ENCODE results near the gene REC114. TPM values are rescaled to one million over a fixed set of nuclear protein-coding genes. Genes with fewer than 3 reads are reported as not detected.

The REC114 gene, protein sequence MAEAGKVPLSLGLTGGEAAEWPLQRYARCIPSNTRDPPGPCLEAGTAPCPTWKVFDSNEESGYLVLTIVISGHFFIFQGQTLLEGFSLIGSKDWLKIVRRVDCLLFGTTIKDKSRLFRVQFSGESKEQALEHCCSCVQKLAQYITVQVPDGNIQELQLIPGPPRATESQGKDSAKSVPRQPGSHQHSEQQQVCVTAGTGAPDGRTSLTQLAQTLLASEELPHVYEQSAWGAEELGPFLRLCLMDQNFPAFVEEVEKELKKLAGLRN
- total RNA-seq = not detected in 2 replicates

DNA sequence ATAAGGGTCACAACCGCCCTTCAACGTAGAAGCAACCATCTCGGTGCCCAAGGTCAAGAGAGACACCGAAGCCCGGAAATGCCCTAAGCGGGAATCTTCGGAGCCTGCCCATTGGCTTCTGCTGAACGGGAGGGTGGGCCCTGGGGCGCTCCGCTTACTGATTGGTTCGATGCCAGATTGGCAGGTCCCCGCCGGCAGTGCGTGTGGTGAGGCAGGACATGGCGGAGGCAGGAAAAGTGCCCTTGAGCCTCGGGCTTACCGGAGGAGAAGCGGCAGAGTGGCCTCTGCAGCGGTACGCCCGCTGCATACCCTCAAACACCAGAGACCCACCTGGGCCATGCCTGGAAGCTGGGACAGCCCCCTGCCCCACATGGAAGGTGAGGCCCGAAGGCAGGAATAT is at the start of gene REC114:
Gene REC114 (plus strand): TSS at position 197 of the 400 bp plus-strand sequence. CDS start 22 bp downstream, at position 219.

Other genes starting within 250 kb of the REC114 start
- not detected in 2 replicates for gene HCN4, start 74.2 kb upstream of the REC114 start, total RNA-seq
- 133 and 148 TPM in 2 replicates for gene NPTN, start 190.2 kb downstream of the REC114 start, total RNA-seq
- 173 and 182 TPM in 2 replicates for gene CD276, start 241.2 kb downstream of the REC114 start, total RNA-seq

All from myometrial cell (primary cell).